PC-9 (cell line): Measurements from ENCODE around the gene ZFHX3.

Experiments
- EZH2 ChIP-seq: fragments of 200-600 bp; sonication (generic); IDR thresholded peaks from 2 replicates; pipeline ENCODE4 v1.8.0; 2017; ENCODE audit warnings: antibody characterized with exemption, low read depth
- TF ChIP-seq, protein P1 (sequence below): fragments of 200-600 bp; sonication (generic); conservative IDR thresholded peaks from 2 replicates; pipeline ENCODE4 v1.6.1; 2017; ENCODE audit warnings: mixed run types, antibody characterized with exemption, mild to moderate bottlenecking, moderate library complexity

DNA sequence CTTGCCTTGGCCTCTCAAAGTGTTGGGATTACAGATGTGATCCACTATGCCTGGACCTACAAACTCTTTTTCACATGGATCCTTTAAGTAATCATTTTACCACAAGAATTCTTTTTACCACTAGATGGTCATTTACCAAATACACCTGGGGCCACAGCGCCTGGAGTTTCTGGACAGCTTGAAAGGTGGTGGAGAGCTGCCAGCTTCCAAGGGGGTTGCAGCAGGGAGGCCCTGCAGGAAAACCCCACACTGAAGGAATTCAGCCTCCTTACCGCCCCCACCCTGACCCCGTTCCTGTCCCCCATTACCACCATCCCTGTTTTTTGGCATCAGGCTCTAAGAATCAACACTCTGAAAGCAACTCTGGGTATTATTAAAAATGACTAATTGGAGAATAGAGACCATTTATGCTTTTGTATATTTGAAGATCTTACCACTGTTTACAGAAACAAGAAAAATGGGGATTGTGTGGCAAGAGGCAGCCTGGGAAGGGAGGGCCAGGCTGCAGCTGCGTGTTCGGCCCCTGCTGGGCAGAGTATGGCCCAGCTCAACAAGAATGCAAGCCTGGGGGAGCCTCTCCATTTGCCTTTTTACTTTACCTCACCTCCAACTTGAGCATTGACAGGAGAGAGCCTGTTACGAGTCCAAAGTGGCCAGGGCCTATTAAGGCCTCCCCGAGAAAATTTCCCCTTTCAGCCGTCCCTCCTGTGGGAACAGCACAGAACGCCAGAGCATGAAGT, 209.9 kb downstream of the ZFHX3 start:
- TF ChIP-seq EZH2: no peak
- TF ChIP-seq, protein P1, sequence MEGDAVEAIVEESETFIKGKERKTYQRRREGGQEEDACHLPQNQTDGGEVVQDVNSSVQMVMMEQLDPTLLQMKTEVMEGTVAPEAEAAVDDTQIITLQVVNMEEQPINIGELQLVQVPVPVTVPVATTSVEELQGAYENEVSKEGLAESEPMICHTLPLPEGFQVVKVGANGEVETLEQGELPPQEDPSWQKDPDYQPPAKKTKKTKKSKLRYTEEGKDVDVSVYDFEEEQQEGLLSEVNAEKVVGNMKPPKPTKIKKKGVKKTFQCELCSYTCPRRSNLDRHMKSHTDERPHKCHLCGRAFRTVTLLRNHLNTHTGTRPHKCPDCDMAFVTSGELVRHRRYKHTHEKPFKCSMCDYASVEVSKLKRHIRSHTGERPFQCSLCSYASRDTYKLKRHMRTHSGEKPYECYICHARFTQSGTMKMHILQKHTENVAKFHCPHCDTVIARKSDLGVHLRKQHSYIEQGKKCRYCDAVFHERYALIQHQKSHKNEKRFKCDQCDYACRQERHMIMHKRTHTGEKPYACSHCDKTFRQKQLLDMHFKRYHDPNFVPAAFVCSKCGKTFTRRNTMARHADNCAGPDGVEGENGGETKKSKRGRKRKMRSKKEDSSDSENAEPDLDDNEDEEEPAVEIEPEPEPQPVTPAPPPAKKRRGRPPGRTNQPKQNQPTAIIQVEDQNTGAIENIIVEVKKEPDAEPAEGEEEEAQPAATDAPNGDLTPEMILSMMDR: no peak
